HG03571 (cell line): ENCODE results near the gene STK33.
A peak's percentile ranks its signal among the peaks of the same experiment; 100 is the strongest.

Experiments
- ATAC-seq: cut with Tn5 transposase; IDR thresholded peaks from one replicate; pipeline ENCODE4 v1.9.1; 2021; ENCODE audit not compliant: unreplicated experiment

Gene STK33

DNA sequence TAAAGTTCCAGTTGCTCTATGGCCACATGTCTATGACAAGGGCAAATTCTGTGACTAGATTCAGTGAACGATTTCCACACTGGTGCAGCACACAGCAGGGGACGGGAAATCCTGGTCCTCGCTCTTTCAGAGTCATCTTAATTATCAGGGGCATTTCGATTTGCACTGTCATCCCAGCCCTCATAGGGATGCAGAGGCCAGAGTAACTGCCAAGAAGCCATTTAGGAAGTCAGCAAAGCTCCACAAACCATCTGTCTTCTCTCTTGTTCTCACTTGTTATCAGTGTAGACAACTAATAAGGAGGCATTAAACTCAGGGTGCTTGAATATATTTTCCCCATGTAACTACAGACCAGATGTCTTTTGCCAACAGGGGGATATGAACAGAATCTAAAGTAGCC lies 151.7 kb downstream of the STK33 start:
- no peak for ATAC-seq

DNA sequence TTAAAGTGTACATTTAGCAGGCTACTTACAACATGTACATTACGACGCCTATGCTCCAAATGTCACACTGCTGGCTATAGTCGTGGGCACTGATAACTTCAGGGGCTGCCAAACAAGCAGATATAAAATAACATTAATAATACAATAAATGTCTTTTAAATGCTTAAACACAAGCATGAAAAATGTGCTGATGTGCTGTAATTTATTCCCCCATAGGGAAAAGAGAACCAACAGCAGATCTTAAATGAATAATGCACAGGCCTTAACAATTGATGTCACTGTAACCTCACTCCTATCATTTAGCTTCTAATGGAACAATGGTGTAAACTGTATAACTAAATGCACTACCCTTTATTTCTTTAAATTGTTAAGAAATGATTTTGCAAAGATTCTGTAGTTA lies 153.4 kb downstream of the STK33 start:
- ATAC-seq: no peak

DNA sequence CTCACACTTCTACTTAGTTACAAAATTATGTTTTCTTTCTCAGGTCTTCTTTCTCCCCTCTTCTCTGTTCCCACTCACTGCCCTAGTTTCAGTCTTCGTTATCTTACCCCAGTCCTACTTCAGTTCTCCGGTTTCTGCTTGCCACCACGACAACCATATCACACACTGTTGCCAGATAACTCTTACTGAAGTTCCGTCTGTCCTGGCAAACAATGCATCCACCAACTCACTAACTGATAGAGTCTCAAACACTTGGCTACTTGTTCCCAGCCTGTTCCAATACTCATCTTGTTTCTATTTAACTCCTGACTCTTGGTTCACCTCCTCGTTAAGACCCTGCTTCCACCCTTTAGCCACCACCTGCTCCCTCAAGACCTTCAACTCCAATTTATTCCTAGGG lies 164.5 kb downstream of the STK33 start:
- ATAC-seq: no peak

DNA sequence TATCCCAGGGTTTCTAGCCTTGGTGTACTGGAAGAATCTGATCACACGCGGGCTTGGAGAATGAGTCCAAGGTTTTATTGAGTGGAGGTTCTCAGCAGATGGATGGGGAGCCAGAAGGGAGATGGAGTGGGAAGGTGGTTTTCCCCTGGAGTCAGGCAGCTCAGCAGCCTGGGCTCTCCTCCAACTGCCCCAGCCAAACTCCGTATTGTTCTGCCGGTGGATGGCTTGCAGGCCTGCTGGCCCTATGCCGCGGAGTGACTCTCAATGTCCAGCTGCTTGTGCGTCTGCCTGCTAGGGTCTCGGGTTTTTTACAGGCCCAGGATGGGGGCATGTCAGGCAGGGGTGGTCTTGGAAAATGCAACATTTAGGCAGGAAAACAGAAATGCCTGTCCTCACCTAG lies 168.0 kb downstream of the STK33 start:
- no peak for ATAC-seq

DNA sequence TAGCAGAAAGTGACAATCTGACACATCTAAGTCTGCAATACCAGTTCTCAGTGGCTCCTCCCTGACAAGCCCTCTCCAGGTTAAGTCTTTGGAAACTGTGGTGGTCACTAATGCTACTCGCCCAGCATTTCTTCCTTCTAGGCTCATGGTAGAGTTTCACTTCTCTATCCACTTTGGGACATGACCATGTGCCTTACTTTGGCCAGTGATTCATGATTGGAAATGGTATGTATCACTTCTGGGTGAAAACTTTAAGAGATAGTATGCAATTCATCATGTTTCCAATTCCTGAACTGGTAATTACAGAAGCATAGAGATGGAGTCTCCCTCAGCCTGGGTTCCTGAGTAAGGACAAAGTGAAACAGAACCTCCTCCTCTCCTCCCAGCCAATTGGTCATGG lies 178.8 kb downstream of the STK33 start:
- ATAC-seq: no peak

DNA sequence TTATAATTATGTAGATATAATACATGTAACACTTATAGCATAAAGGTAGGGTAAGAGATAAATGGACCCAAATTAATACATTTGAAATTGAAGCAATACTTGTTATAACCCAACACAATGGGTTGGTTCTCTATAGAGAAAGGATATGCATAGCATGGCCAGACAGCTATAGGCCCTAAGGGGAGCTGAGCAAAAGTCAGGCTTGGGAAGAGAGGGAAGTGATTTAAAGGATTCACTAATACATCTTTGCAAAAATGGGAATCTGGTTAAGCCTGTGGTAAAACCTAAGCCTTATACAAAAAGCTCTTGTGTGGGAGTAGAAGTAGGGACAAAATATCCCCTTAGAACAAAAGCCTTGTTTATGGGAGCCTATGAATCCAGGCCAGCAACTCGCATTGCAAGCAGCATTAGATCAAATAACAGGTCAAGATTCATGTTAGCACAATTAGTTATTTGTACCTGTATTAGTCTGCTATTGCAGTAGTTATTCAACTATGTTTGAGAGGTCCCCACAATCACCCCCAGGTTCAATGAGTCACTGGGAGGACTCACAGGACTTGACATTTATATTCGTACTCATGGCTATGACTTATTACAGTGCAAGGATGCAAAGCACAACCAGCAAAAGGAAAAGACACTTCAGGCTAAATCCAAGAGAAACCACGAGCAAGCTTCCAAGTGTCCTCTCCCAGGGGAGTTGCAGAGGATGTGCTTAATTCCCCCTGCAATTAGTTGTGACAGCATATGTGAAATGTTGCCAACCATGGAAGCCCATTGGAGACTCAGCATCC lies 185.7 kb downstream of the STK33 start:
- no peak for ATAC-seq

DNA sequence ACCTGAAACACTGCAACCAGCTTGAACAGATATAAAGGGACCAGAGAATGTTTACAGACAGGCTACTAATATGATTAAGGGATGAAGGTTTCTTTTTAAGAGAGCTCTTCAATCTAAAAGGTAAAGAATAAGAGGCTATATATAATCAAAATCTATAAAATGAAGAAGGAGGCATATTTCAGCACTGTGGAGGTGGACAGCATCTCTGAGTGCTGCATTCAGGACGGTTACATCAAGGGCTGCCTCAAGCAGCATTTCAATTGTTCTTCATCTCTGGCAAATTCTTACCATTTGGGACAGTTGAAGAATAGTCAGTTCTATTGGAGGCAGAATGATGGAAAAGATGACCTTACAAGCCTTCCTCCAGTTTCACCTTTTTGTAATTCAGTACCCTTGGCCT lies 190.7 kb downstream of the STK33 start:
- ATAC-seq: no peak

DNA sequence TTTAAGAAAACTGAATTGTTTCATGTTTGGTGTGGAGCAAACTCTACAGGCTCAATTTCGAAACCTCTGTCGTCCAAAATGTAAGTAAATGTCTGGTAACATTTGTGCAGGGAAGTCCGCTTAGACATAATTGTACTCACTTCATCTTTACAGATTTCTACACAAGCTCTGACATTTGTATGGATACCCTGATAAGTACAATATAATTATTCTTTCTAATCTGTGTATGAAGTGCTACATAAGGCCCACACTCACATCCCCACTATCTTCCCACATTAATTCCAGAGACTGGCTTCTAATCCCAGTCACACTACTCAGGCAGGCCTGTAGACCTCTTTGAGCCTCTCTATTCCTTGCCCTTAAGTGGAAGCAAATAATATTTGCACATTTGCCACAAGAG lies 201.1 kb downstream of the STK33 start:
- no peak for ATAC-seq

DNA sequence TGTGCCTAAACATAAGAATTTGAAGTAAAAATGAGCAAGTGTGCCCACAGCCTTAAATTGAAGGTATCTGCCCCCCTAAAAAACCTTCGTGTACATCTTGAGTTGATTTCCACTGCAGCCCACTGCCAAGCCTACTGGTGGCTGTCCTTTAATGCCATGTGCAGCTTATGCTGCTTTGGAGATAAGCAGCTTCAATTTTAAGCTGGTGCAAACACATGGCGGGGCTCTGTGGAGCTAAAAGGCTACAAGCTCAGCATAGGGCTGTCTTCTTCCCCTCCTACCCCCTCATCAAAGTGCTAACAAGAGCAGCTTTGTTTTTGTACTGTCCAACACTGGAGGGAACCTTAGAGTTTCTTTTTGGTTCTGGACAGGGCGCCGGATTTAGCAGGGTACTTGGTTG lies 201.9 kb downstream of the STK33 start:
- no peak for ATAC-seq

DNA sequence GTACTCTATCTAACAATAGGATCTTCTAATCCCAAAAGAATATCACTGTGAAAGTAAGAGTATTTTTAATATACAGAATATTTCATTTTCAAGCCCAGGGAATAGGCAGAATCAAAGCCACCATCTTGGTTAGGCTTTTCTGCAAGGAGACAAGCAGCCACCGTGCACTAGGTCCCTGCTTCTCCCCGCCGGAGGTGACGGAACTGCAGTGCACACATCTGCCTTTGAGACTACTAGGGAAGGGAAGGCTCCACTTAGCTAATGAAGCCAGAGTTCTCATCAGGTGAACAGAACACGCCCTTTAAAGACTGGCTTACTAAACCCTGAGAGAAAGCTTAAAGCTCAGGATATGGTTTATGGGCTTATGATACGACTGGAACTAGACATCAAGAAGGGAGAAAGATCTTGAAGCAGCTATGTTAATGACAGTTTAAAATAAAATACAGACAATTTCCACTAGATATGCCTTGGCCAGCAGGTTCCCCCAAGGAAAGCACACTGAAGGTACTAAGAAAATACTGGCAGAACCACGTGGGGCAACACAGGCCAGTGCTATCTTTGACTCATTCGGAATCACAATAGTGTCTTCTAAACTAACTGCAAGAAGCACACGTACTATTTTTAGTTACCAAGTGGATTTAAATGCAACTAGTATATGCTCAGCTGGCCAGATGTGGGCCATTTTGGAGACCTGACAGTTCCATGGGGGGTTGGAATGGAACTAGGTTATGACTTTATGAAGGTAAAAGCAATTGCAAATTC lies 203.0 kb downstream of the STK33 start:
- no peak for ATAC-seq

DNA sequence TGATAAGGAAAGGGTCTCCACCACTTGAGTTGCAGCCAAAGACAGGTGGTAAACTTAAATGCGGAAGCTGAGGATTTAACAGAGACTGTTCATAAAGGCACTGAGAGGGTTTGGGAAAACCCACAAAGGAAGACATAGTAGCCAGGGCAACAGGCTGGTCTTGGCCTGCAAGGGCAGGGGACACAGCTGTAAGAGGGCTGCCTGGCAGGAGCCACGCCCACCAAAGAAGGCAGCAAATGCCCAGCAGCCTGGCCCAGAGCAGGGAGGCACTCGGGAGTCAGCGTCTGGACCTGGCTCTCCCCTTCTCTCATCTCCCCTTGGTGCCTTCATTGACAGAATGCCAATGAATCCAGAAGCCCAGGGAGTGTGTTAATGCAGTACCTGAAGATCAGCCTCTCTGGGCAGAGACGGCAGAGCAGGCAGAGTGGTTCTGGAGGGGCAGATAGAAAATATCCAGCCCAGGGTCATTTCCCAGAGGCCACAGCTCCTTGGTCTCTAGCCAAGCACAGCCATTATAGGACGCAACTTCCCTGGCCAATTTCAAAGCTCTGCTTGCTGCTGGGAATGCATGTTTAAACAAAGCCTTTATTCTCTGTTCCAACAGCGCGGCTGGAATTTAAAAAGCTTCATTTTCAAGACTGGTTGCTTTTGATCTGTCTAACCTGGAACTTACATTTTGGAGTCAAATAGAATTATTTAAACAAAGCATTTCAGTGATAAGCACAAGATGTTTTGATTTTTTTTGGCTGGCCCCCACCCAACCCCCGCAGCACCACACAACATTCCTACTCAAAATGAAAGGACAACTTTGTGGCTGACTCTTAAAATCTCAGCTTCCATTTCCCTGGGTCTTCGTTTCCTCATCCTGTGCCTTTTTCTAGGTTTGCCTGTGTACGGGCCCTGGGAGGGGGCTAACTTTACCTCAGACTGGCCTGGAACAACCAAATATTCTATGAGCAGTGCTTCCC lies 204.7 kb downstream of the STK33 start:
- ATAC-seq: no peak

DNA sequence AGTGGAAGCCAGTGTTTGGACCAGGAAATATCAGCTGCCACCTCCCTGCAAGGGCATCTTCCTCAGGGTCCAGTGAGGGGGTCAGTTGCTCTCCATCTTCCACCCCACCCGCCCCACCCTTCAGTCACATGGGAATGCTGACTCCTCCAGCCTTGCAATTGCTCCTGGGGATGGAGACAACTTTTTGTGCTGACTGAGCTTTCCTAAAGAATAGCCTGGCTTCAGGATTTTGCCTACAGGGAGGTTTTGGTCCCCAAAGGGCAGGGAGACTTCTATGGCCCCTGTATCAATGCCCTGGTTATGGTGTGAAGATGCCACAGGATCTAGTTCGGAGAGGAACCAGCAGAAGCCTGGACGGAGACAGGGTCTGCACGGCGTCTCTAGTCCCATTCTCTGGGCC lies 206.3 kb downstream of the STK33 start:
- ATAC-seq: no peak

DNA sequence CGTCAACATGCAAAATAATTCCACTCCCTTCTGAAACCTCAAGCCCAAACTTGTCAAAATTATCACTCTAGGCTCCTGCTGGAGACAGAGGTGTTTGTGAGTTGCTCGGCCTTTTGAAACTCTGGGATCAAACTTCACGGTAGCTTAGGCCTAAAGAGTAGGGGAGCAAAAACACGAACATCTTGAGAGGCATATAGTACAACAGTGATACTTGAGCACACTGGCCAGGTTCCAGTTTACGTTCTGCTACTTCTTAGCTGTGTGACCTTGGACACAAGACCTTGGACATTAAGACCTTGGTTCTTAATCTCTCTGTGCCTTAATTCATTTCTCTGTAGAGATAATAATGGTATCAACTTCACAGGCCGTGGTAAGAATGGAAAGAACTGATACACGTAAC lies 206.9 kb downstream of the STK33 start:
- ATAC-seq: no peak

DNA sequence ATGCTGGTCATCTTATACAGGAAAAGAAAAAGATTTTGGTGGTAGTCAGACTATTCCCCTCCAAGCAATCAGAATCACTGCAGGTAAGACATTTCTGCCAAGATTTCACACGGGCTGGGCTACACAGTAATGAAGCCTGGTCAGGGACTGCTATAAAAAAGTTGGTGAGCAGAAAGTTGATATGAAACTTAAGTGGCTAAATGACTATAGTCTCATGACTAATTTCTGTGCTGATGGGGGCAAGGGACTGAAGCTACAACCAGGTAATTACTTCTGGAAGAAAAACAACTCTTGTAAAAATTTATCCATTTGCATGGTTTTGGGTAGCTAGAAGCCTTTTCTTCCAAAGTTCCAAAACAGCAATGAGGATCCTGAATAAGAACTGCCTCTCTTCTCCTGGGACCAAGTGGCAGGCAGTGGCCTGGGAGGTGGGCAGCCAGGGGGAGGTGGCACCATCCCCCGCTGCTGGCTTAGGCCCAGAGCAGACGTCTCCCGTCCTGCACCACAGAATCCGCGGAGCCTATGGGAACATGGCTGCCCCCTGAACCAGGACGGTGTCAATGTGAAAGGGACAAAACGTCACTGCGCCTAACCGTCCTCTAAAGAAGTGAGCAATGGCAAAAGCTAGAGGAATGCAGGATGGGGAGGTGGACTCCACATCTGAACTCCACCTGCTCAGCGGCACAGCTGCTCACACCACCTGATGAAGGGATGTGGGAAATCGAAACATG lies 207.7 kb downstream of the STK33 start:
- peak; percentile 45 for ATAC-seq

DNA sequence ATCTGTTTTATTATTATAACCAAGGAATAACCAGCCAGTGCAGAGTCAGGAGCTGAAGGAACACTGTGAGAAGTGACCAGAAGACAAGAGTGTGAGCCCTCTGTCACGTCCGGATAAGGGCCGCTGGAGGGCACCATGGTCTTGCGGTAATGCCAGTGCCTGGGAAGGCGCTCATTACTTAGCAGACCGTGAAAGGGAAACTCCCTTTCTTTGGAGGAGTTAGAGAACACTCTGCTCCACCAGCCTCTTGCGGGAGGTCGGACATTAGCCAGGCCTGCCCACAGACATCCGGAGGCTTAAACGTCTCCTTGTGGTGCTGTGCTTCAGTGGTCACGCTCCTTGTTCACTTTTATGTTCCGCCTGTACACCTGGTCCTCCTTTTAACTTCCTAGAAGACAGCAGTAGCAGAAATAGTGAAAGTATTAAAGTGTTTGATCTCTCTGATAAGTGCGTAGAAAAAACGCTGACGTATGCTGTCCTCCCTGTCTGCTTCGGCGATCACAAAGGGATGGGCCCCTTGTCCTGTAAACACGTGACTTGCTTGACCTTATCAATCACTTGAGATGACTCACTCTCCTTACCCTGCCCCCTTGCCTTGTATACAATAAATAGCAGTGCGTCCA lies 209.7 kb downstream of the STK33 start:
- ATAC-seq: no peak

DNA sequence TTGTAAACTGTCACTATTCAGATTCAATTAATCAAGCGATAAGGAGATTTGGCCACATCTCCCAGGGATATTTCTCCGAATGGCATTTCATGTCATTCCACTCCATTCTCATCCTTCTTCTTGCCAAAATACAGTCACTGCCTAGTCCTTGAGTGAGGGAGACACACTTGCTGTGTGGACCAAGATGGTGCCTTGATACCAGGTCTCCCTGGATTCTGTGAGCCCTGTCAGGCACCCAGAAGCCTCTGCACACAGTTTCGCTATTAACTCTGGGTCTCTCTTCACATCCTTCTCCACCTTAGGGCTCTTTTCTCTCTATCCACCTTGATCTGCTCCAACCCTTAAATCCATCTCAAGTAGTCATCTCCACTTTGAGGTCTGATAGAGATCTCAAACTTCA lies 210.4 kb downstream of the STK33 start:
- ATAC-seq: no peak

DNA sequence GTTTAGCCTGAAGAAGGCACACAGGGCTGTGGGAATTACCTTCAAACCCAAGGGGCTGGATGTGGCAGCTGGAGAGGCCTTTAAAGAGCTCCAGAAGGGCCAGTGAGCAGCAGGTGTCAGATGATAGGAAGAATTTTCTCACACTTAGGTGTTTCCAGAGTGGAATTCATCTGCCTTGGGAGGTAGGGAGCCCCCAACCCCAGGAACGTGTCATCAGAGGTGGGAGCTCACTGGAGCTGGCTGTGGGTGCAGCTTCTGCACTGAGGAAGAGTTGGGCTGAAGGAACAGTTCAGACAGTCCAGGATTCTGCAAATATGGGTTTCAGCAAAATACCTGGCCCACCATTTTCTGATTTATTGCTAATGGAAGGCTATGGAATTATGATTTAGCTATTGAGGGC lies 210.8 kb downstream of the STK33 start:
- ATAC-seq: no peak

DNA sequence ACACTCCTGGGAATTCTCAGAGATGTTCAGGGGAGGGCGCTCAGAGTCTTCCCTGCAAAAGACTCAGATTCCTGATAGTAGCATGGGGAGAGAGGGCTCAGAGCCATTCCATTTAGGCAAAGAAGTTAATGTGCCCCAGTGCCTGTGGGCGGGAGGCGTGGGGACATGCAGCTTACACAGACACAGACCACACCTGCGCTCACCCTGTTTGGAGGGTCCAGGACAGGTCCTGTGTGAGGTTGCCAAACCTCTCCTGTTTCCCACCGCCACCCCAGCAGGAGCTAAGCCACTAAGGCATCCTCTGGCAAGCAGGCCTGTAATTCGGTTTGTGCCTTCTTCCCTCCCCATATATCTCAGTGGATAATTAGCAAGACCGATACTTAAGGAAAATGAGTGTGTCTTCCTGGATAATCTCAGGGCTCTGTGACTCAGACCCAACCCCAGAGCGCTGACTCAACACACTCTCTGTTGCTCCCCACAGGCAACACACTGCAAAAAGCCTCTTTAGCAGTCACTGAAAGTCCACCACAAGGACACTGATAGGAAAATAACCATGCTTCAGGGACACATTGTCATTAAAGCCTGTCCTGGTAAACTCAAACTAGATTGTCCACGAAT lies 211.5 kb downstream of the STK33 start:
- ATAC-seq: no peak

DNA sequence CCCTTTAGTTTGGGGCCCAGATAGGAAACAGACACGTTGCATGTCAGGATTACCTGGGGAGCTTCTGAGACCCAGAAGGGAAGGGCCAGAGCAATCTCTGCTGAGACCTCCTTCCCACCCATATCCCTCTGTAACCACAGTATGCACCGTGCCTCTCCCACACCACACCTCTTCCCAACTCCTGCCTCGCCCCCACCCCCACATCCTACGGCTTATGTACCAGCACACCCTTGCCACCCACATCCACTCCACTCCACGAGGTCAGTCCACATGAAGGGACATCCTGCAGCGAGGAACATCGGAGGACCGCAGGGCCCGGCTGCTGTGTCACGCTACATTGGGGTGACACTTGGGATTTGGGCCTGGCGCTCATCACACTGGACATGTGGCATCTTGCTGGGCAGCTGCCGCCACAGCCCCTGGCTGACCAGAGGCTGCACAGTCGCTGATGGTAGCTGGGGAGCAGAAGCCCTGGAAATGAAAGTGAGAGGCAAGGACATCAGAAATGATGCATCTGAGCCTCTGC lies 212.1 kb downstream of the STK33 start:
- ATAC-seq: no peak

DNA sequence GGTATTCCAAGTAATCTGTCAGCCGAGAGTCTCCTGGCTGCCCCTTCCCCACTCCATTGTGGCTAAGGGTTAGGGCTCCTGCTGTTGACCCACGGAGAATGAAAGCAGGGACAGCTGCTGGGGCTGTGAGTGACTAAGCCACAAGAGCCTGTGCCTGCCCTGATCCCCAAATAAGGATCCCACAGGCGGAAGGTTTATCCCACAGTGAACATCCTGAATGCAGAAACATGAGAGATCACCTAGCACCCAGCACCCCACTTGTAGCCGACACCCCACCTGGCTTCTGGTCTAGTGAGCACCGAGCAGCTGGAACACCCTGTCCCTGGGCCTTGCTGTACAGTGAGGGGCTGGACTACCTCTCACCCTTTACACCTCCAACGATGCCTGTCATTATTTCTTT lies 212.7 kb downstream of the STK33 start:
- no peak for ATAC-seq
